DMS 273 (cell line): ENCODE measurements around the gene STK25.
"Not testable (repeated sequence)": the region's sequence is repeated elsewhere in the genome, so short reads cannot be mapped to it uniquely, and the experiment has no call there.

Experiments
- DNase-seq: peaks from one replicate; lab custom pipeline; 2025; ENCODE audit not compliant: unreplicated experiment; lab: John Stamatoyannopoulos, UW

STK25 gene

GRCh38 chr2:241540401-241540770, 32.0 kb upstream of the STK25 start:
- DNase-seq: no peak

DNA sequence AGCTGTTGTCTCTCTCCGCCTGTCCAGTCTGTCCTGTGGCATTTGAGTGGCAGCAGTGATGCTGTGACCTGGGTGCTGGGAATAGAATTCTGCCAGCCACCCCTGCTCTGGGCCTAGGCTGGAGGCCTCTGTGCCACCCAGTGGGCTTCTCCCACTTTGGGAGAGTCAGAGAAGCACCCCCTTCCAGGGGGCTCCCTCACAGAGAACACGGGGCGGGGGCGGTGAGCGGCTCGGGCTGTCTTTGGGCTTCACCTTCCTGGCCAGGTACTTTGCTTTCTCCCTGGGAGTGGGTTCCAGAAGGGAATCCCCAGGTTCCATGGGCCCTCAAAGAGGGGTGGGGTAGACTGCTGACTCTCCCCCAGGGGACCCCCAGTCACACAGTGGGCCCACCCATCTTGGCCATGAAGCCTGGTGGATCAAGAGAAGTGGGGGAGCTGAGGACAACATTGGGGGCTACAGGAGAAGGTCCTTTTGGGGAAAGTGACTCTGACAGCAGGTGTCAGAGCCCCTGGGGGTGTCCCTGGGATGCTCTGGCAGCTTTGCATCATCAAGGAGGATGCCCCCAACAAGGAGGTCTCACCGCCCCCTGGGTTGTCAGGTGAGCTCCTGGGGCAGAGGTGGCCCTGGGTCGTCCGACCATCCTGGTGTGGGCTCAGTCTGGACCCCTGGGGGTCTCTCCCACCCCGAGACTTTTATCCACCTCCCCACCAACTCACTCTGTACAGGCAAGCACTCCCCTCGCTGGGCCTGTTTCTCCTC, 31.4 kb upstream of the STK25 start:
- DNase-seq: no peak

GRCh38 chr2:241538838-241539615, 30.6 kb upstream of the STK25 start:
- no peak for DNase-seq

DNA sequence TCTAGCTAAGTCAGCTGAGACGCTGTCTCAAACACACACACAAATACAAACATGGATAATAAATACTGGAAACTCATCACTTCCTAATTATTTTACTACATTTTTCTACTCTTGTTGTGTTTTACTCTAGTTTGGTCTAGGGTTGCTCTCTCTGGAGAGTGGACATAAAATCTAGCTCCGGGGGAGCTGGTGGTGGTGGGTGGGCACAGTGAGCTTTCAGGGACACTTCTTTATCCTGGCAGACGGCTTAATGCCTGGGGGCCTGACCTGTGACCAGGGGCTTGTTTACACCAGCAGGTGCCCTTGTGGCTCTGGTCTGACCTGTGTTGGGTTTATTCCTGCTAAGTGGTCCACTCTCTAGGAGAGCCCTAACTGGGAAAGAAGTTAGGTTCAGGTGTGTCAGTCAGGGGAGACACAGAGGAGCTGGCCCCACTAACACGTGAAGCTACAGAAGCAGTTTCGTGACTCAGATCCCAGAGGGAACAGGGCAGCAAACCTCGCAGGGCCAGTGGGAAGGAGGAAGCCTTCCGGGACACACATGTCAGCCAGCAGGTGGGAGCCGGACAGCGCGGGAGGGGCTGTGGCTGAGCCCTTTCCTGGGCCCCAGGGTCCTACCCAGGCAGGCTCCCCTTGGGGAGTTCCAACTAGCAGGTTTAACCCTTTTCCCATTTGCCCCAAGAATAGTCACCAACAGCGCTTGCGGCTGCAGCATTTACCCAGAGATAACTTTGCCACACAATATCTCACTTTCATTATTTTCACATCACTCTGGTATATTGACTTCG, 27.7 kb upstream of the STK25 start:
- no peak for DNase-seq

GRCh38 chr2:241534701-241535375, 26.5 kb upstream of the STK25 start:
- DNase-seq: no peak

DNA sequence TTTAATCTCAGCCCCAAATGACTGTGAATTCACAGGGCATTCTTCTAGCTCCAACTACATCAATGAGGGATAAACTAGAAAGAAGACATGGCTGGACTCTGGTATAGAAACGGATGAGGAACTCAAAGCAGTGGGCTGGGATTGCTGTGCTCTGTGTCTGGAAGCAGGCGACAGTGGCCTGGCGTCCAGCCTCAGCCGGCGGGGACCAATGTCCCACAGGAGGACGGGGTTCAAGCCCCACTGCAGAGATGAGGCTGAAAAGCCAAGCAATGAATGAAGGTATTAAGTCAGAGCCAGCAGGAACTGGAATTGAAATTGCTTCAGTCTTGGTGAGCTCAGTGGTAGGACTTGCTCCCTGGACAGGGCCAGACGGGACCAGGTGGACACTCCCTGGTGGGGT, 25.9 kb upstream of the STK25 start:
- DNase-seq: no peak

DNA sequence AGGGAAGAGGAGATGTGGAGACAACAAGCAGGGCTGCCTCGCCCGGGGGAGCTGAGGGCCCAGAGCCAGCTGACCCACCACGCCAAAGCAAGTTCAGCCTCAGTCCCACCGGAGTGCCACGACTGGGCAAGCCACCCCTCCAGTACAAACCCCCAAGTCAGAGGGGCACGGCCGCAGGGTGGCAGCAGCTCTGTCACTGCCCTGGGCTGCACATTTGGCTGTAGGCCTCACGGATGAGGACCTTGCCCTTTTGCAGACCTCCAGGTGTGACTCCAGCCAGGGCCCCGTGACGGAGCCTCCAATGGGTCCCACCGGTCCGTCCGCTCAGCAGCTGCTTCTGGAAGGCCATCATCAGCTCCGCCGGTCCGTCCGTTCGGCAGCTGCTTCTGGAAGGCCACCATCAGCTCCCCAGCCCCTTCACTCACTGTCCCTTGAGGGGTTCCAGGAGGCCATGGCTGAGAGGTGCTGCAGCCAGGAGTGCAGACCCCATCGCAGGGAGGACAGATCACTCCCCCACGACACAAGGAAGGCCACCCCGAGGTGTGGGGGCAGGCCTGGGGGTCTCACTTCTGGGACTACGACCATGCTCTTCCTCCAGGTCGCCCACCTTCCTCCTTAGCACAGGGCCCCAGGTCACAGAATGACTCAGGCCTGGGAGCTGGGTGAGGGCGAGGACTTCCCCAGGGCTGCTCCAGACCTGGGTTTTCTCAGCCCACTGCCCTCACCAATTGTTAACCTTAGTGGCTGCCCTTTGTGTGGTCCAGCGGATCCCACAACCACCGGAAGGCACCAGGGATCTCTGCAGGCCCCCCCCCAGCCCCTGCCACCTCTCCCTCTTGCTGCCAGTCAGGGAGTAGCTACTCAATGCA, 24.6 kb upstream of the STK25 start:
- DNase-seq: no peak

DNA sequence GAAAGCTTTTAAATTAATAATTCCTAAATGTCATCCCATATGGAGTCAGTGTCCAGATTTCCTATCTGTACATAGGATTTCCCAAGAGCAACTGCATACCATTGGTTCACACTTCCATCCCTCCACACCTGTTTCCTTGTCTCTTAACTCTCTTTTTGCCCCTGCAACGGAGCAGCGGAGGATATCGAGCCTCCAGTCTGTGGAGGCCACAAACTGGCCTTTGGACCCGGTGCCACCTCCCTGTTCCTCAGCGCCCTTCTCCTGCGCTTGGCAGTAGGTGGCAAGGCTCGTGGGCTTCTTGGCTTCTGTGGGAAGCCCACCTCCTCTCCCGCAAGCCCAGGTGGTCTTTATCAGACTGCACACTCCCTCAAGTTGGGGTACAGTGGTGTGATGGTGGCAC, 23.8 kb upstream of the STK25 start:
- no peak for DNase-seq

DNA sequence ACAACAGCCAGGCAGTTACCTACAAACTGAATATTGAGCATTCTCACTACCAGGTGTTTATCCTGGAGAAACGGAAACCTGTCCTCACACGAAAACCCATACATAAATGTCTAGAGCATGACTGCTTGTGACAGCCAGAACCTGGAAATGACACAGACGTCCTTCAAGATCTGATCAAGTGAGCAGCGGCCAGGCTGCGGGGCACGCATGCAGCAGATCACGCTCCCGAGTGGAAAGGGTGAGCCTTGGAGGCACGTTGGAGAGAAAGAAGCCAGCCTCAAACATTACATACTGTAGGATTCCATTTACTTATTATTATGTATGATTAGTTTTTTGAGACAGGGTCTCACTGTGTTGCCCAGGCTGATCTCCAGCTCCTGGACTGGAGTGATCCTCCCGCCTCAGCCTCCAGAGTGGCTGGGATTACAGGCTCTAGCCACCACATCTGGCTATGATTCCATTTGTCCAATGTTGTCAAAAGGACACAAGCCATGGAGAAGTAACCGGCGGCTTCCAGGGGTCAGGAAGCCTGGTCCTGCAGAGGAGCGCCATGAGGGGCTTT, 22.9 kb upstream of the STK25 start:
- DNase-seq: no peak

GRCh38 chr2:241530571-241530970, 22.2 kb upstream of the STK25 start:
- no peak for DNase-seq

- DNase-seq: not testable (repeated sequence)
Observed at GRCh38 chr2:241525818-241526780, 17.7 kb upstream of the STK25 start.

- DNase-seq: no peak
Observed at GRCh38 chr2:241522477-241522876, 14.1 kb upstream of the STK25 start.

- no peak for DNase-seq
Observed at GRCh38 chr2:241519669-241520068, 11.3 kb upstream of the STK25 start.

- no peak for DNase-seq
Observed at GRCh38 chr2:241517297-241517696, 8.9 kb upstream of the STK25 start.

DNA sequence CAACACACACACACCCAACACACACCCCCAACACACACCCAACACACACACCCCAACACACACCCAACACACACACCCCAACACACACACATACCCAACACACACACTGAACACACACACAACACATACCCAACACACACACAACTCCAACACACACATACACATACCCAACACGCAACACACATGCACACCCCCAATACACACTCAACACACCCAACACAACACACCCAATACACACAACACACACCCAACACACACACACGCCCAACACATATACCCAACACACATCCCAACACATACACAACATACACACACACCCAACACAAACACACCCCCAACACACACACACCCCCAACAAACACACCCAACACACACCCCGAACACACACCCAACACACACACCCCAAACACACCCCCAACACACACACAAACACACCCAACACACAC, 8.2 kb upstream of the STK25 start:
- no peak for DNase-seq

DNA sequence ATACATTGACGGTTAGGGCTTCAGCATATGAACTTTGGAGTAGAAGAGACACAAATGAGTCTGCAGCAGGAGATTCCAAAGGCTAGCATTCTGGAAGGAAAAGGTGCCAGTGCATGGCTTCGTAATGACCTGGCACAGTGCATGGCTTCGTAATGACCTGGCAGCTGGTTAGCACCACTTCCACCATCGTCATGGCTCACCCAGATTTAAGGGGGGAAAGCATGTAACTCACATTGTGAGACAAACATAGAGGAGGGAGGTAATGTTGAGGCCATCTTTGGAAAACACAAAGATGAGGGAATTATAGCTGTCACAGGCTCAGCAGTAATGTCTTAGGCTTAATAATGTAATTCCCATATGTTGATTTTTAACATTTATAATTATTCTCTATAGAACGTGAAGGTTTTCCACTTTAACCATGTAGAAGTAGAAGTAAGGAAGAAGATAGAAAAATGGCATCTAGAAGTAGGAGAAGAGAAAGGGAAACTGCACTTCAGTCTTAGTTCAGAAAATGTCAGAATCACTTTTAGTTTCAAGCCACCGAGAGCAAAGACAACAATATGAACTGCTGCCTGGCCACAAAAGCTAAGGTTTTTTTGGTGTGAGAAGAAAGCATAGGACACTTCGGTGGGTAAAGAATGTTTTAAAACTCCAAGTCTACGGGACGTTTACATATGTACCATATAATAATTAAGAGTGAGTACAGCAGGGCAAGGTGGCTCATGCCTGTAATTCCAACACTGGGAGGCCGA, 6.8 kb upstream of the STK25 start:
- no peak for DNase-seq

DNA sequence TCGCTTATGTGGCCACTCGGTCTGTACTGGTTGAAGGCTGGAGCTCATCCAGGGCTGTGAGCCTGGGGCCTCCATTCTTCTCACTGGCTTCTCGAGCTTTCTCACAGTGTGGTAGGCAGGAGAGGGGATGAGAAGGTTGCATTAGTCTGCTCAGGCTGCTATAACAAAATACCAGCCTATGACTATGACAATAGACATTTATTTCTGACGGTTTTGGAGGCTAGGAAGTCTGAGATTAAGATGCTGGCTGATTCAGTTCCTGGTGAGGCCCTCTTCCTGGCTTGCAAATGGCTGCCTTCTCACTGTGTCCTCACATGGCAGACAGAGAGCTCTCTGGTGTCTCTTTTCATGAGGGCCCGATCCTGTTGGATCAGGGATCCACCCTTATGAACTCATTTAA, 6.2 kb upstream of the STK25 start:
- DNase-seq: no peak

DNA sequence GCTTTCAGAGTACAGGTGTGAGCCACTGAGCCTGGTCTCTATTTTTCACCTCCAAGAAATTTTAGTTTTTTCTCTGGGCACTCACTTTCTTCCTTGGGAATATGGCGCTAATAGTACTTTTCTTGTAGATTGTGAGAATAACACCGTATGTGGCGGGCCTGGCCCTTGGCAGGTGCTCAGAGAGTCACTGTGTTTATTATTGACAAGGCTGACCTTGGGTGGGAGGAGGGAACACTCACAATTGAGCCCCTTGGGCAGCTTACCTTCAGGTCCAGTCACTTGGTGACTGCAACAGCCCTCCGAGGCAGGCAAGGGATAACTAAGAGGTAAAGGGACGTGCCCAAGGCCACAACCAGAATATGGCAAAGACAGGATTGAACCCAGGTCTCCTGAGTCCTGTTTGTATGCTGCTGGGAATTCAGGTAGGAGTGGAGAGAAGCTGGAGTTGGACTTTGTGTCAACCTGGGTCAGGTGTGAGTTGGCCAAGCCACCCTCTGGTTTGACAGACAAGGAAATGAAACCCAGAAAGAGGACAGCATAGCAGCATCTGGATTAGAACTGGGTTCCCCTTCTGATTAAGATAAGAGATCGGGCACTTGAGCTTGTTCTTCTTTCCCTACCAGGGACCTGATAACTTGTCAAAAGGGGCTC, 2.8 kb upstream of the STK25 start:
- no peak for DNase-seq
